HCT116 (cell line): ENCODE results near the gene LEKR1.

ENCODE experiments used
- POLR2A ChIP-seq: IDR thresholded peaks from 2 replicates; pipeline ENCODE4 v1.7.0; 2011; ENCODE audit warnings: borderline replicate concordance; ENCODE audit not compliant: insufficient read depth, insufficient read length; ENCODE audit errors: extremely low read depth
- POLR2AphosphoS5 ChIP-seq: IDR thresholded peaks from 2 replicates; pipeline ENCODE4 v1.6.1; 2011; ENCODE audit warnings: mild to moderate bottlenecking, low read depth, low read length, moderate library complexity
- ZNF274 ChIP-seq: fragments of 200-500 bp; sonication (Bioruptor generic); IDR thresholded peaks from 2 replicates; pipeline ENCODE4 v1.6.1; 2014; ENCODE audit warnings: mild to moderate bottlenecking, low read depth, low read length, inconsistent platforms
- TF ChIP-seq, protein P1 (sequence below), 3 experiments: fragments of 200-600 bp in 1 of 3; sonication (generic) in 1 of 3; IDR thresholded peaks in 2 of 3; conservative IDR thresholded peaks in 1 of 3; 2 replicates each; pipeline ENCODE4 v1.5.1; 2012 to 2017; ENCODE audit warnings: low read depth in 2 of 3, low read length in 2 of 3, antibody characterized with exemption in 1 of 3, borderline replicate concordance in 1 of 3, control low read depth in 1 of 3, mild to moderate bottlenecking in 1 of 3, mixed read lengths in 1 of 3, mixed run types in 1 of 3, moderate library complexity in 1 of 3; ENCODE audit not compliant: insufficient read depth in 1 of 3

DNA sequence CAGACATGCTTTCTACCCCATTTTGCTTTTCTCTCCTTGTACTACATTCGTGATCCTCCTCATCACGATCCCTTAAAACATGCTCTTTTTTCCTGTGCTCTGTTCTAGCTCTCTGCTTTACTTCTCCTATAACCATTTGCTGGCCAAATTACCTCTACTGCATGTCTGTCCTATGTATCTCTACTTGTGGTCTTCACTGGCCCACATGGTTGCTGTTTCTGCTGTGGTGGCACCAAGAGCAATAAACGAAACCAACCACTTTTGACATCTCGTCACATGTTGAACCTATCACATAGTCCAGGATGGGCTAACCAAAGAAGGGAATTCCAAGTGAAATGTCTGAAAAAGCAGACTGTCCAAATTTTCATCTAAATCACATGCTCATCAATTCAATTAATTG lies 115.2 kb downstream of the LEKR1 start:
- TF ChIP-seq POLR2A: no peak
- TF ChIP-seq, protein P1, sequence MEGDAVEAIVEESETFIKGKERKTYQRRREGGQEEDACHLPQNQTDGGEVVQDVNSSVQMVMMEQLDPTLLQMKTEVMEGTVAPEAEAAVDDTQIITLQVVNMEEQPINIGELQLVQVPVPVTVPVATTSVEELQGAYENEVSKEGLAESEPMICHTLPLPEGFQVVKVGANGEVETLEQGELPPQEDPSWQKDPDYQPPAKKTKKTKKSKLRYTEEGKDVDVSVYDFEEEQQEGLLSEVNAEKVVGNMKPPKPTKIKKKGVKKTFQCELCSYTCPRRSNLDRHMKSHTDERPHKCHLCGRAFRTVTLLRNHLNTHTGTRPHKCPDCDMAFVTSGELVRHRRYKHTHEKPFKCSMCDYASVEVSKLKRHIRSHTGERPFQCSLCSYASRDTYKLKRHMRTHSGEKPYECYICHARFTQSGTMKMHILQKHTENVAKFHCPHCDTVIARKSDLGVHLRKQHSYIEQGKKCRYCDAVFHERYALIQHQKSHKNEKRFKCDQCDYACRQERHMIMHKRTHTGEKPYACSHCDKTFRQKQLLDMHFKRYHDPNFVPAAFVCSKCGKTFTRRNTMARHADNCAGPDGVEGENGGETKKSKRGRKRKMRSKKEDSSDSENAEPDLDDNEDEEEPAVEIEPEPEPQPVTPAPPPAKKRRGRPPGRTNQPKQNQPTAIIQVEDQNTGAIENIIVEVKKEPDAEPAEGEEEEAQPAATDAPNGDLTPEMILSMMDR (IDR thresholded peaks at IDR 0.05 in 2 of 3, conservative IDR thresholded peaks at IDR 0.05 in 1 of 3; ENCODE audit: borderline replicate concordance in 1 of 3, insufficient read depth in 1 of 3, low read depth in 2 of 3, low read length in 2 of 3): no peak
- no peak for TF ChIP-seq ZNF274
- TF ChIP-seq POLR2AphosphoS5: no peak
